Adrenal gland (tissue), 12 donors: ENCODE results near the gene LPCAT1. TPM values are rescaled to one million over a fixed set of nuclear protein-coding genes. Genes with fewer than 3 reads are reported as not detected.

Experiments
- DNase-seq, 7 donors: peaks; one replicate each; pipeline ENCODE4 v3.0.0-alpha.2; 2019 to 2020
- H3K27ac ChIP-seq, 5 donors: fragments of 200-600 bp; sonication (generic) in 4 of 5; 1 replicate in 3 of 5; 2 replicates in 2 of 5; pipeline versions ENCODE4 v1.5.1 to v1.8.0; 2016 to 2020; ENCODE audit warnings: mild to moderate bottlenecking in 1 of 5
- H3K27me3 ChIP-seq: fragments of 200-600 bp; 2 replicates; pipeline ENCODE4 v1.8.0; 2021
- H3K36me3 ChIP-seq, 2 donors: fragments of 200-600 bp; replicated peaks in 1 of 2; 1 replicate in 1 of 2; 2 replicates in 1 of 2; pipeline versions ENCODE4 v1.5.1 to v1.8.0; 2018 to 2022
- H3K4me1 ChIP-seq, 2 donors: fragments of 200-600 bp; replicated peaks in 1 of 2; 1 replicate in 1 of 2; 2 replicates in 1 of 2; pipeline versions ENCODE4 v1.5.1 to v1.8.0; 2018 to 2021
- H3K4me3 ChIP-seq, 4 donors: fragments of 200-600 bp; sonication (generic) in 3 of 4; one replicate each; pipeline ENCODE4 v1.5.1; 2016 to 2018
- H3K9me3 ChIP-seq, 3 donors: fragments of 200-600 bp; sonication (generic) in 1 of 3; replicated peaks in 1 of 3; 1 replicate in 2 of 3; 2 replicates in 1 of 3; pipeline versions ENCODE4 v1.5.1 to v1.8.0; 2016 to 2021
- POLR2A ChIP-seq, 2 donors: fragments of 450-650 bp; IDR thresholded peaks; one replicate each; pipeline ENCODE4 v1.6.1; 2017; ENCODE audit warnings: antibody characterized with exemption in 2 of 2, mild to moderate bottlenecking in 2 of 2, moderate library complexity in 1 of 2
- WGBS, 4 donors: extraction: QIAGEN DNeasy Blood & Tissue Kit in 2 of 4; methylation state at CpG; one replicate each; pipeline versions ENCODE4 v1.1.5 to v1.1.7; 2013 to 2017; 5-methylcytosine and 5-hydroxymethylcytosine counted together
- intact Hi-C, 2 donors: fragments of 100-400 bp; cut with DNase I; formaldehyde crosslinking; loops; one replicate each; pipeline versions ENCODE4 v1.14.1 to v1.15.0; 2022 to 2023
- polyA plus RNA-seq, 3 donors: library from polyadenylated mRNA; stranded (reverse); fragments of 200-250 nt in 2 of 3; fragments of 350-450 nt in 1 of 3; fragmentation: Illumina TruSeq in 1 of 3; extraction: RNeasy Lipid Tissue Mini Kit (QIAGEN cat#74804) in 1 of 3; gene quantifications; one replicate each; pipeline ENCODE4 v1.2.3, GENCODE V29; 2013 to 2014
- total RNA-seq, 9 donors: library from RNA; depleted of rRNA in 4 of 9; stranded (reverse); fragments of >200 nt in 4 of 9; fragments of 120-200 nt in 1 of 9; fragmentation: NEBNext Ultra II Directional in 1 of 9; extraction: Animal tissue kit (Norgen Biotek cat#: 25700) in 1 of 9; gene quantifications; one replicate each; pipeline versions ENCODE4 v1.1.0 to v1.2.4, GENCODE V29; 2013 to 2023
- TF ChIP-seq, protein P1 (sequence below), 6 experiments: fragments of 450-650 bp in 4 of 6; fragments of 200-600 bp in 2 of 6; sonication (generic) in 1 of 6; IDR thresholded peaks; 1 replicate in 5 of 6; 2 replicates in 1 of 6; pipeline versions ENCODE4 v1.5.1 to v1.8.0; 2016 to 2021; ENCODE audit warnings: antibody characterized with exemption in 6 of 6, mild to moderate bottlenecking in 2 of 6, moderate library complexity in 1 of 6
- donor health status: healthy with polysubstance abuse.
- donor health status: Bipolar disorder and iron deficiency.
- donor health status: DM: yes; HTN: yes; CAD: no.
- donor health status: DM: no; HTN: no; CAD: no.
- donor health status: DM: no; HTN: no; CAD: no.
- donor health status: DM: yes; HTN: yes; CAD: no.

LPCAT1 gene
- total and polyA plus RNA-seq, 12 donors: 23.2 to 59.1 (median 42.6) TPM

DNA sequence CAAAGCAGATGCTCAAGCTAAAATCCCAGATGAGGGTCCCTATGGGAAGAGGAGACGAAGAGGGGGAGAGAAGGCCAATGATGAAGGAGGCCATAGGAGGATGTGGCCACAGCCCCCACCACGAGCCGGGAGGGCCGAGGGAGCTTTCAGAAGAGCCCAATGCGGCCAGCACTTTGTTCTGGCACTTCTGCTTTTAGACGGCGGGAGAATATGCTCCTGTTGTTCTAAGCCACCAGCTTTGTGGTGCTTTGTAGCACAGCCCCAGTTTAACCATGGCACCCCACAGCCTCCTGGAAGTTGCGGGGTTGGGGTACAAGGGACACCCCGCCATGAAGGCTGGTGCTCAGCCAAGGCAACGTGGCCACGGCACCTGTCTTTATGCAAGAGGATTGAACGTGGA lies 33.4 kb downstream of the LPCAT1 start:
- DNase-seq: no peak
- H3K9me3 ChIP-seq: no peaks in the 10 kb centered on the region
- no peak overlapping the region for H3K27ac ChIP-seq
- no peak overlapping the region for H3K4me3 ChIP-seq
- TF ChIP-seq, protein P1, sequence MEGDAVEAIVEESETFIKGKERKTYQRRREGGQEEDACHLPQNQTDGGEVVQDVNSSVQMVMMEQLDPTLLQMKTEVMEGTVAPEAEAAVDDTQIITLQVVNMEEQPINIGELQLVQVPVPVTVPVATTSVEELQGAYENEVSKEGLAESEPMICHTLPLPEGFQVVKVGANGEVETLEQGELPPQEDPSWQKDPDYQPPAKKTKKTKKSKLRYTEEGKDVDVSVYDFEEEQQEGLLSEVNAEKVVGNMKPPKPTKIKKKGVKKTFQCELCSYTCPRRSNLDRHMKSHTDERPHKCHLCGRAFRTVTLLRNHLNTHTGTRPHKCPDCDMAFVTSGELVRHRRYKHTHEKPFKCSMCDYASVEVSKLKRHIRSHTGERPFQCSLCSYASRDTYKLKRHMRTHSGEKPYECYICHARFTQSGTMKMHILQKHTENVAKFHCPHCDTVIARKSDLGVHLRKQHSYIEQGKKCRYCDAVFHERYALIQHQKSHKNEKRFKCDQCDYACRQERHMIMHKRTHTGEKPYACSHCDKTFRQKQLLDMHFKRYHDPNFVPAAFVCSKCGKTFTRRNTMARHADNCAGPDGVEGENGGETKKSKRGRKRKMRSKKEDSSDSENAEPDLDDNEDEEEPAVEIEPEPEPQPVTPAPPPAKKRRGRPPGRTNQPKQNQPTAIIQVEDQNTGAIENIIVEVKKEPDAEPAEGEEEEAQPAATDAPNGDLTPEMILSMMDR (IDR thresholded peaks at IDR 0.05): no peak
- no peak for TF ChIP-seq POLR2A (IDR thresholded peaks at IDR 0.05)
- WGBS, 4 donors: 71 to 87% (median 83%) methylated on average over 12 of the region's 12 CpGs
- H3K27me3 ChIP-seq: no peaks in the 10 kb centered on the region
- no peaks in the 10 kb centered on the region for H3K4me1 ChIP-seq
- intact Hi-C loops: no loop called here
- peaks cover 0 to 50% of the 10 kb centered on the region in 2 donors for H3K36me3 ChIP-seq

DNA sequence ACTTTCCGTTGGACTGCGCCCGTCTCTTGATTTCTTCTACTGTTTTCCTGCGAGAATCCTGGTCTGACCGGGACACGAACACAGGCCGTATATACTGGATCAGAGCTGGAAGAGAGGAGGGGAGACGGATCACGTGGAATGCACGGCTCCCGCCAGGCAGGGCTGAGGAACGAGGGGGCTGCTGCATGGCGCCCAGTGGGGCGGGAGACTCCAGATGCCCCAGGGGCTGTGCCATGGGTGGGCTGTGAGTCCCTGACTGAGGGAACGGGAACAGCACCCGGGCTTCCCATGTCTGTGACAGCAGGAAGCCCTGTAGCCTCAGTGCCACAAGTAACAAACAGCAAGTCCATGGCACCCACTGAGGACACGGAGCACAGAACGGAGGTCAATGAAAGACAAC lies 34.0 kb downstream of the LPCAT1 start:
- H3K4me1 ChIP-seq: no peaks in the 10 kb centered on the region
- TF ChIP-seq, protein P1 (IDR thresholded peaks at IDR 0.05): no peak
- TF ChIP-seq POLR2A (IDR thresholded peaks at IDR 0.05): no peak
- DNase-seq: no peak
- intact Hi-C loops: loop anchor here in 1 of 2 donors (10.0 kb wide), 1 partner anchor 145 kb away; no protein-coding TSS in a partner anchor
- no peak overlapping the region for H3K4me3 ChIP-seq
- no peaks in the 10 kb centered on the region for H3K27me3 ChIP-seq
- 93 to 97% (median 95%) methylated on average over 18 of the region's 18 CpGs for WGBS, 4 donors
- H3K27ac ChIP-seq: no peak overlapping the region
- peaks cover 0 to 52% of the 10 kb centered on the region in 2 donors for H3K36me3 ChIP-seq
- no peaks in the 10 kb centered on the region for H3K9me3 ChIP-seq

DNA sequence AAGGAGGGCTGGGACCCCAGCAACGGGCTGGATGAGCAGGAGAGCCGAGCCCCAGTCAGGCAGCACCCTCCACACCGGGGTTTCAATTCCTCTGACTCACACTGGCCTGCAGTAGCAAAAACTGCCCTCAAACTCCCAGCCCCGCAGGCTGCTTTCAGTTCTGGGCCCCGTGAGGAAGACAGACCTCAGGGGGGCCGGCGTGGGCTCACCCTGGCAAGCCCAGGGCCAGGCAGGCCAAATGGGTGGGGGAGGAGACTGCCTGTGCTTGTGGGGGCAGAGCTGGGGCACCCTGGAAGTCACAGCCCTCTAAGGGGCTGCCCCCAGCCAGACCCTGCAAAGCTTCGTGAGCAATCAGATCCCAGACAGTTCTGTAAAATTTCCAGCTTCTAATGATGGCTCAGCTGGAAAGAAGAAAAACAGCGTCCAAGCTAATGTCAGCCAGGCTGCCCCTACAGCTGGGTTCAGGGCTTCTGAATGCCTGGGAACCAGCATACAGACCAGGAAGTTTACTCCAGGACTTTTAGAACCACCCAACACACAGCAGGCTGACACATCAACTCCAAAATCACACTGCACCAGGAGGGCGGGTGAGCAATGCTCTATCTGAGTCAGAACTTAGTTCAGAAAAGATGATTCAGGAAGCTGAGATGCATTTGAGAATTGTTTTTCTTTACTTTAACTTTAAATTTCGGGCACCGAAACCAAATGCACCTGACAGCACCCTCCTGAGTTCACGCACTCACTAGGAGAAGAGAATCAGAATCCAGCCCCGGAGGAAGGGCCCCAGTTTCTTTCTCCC lies 34.7 kb downstream of the LPCAT1 start:
- no peak for DNase-seq
- H3K9me3 ChIP-seq: no peaks in the 10 kb centered on the region
- no peaks in the 10 kb centered on the region for H3K4me1 ChIP-seq
- TF ChIP-seq POLR2A (IDR thresholded peaks at IDR 0.05): no peak
- no peaks in the 10 kb centered on the region for H3K27me3 ChIP-seq
- intact Hi-C loops: loop anchor here in 1 of 2 donors (10.0 kb wide), 1 partner anchor 146 kb away; no protein-coding TSS in a partner anchor
- WGBS, 4 donors: 80 to 86% (median 81%) methylated on average over 9 to 14 of the region's 14 CpGs
- H3K4me3 ChIP-seq: no peak overlapping the region
- H3K27ac ChIP-seq: no peak overlapping the region
- H3K36me3 ChIP-seq: peaks cover 0 to 48% of the 10 kb centered on the region in 2 donors

DNA sequence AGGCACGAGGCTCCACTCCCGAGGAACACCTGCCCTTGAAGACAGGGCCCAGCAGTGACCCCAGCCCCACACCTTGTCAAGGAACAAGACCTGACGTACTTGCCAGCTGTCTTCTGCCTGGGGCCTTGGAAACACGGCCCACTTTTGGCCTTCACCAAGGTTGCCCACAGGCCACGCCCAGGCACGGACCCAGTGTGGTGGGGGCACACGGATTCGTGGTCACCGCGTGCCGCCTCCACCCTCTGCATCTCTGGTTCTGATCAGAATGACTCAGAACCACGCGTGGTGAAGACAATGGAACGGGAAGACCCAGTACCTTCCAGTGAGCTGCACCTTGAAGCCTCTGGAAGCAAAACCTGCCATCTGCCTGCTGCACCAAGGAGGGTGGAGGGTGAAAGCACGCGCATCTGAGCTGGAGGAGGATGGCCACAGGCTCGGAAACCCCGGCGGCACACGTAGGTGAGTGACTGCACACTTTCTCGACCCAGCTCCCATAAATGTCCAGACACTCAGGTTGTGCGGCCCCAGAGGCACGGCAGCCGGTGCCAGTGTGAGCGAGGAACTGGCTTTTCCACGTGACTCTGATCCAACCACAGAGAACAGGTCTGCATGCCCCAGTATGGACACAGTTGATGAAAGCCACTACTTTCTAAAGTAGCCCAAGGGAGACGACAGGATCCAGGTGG lies 36.5 kb downstream of the LPCAT1 start:
- no peak overlapping the region for H3K4me3 ChIP-seq
- H3K36me3 ChIP-seq: peaks cover 0 to 39% of the 10 kb centered on the region in 2 donors
- H3K4me1 ChIP-seq: no peaks in the 10 kb centered on the region
- no peaks in the 10 kb centered on the region for H3K9me3 ChIP-seq
- H3K27ac ChIP-seq: no peak overlapping the region
- 92 to 93% (median 92%) methylated on average over 15 to 27 of the region's 27 CpGs for WGBS, 4 donors
- intact Hi-C loops: loop anchor here in 1 of 2 donors (10.0 kb wide), 1 partner anchor 148 kb away; no protein-coding TSS in a partner anchor
- no peaks in the 10 kb centered on the region for H3K27me3 ChIP-seq
- DNase-seq: no peak
- TF ChIP-seq, protein P1 (IDR thresholded peaks at IDR 0.05): no peak
- no peak for TF ChIP-seq POLR2A (IDR thresholded peaks at IDR 0.05)
